ENCODE results near the gene FOXJ2.
A peak's percentile ranks its signal among the peaks of the same experiment; 100 is the strongest.
"Not testable (repeated sequence)": the region's sequence is repeated elsewhere in the genome, so short reads cannot be mapped to it uniquely, and the experiment has no call there.

Gene FOXJ2

DNA sequence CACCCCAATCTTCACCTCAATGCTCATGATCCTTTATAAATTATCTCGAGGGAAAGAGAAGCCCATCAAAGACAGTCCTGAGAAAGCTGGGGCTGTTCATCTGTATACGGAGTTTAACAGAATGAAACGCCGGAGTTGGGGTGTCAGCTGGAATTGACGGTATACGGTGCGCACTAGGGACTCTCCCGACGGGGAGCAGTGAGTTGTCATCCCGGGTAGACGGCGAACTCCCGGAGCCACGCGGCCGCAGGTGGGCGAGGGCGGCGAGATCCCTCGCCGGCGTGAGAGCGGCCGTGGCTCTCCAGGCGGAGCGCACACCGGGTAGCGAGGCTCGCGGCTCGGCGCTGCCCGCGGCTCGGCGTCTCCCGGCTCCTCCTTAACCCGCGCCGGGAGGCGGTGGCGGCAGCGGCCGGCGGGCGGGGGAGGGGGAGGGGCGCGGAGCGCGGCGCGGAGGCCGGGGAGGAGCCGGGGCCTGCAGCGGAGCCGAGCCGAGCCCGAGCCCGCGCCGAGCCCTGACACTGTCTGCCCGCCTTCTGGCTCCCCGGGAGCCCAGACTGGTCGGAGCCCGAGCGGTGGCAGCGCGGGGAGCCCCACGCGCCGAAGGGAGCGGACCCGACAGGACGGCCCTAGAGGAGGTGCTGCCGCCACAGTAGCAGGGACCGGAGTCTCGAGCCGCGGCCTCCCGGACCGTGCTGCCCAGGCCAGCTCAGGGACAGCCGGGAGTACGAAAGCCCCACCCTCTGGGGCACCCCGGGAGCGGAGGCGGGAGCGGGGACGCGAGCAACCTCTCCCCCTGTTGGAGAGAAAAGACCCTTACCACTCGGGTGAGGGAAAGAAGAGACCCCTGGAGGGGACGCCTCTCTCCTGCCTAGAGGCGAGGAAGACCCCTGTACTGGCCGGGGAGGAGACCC, at the start of gene FOXJ2:
Gene FOXJ2, plus strand, starts transcription at position 475 of the 911 bp plus-strand sequence. CDS start 7,117 bp downstream, outside the sequence.
- peak; percentile 82 for DNase-seq

DNA sequence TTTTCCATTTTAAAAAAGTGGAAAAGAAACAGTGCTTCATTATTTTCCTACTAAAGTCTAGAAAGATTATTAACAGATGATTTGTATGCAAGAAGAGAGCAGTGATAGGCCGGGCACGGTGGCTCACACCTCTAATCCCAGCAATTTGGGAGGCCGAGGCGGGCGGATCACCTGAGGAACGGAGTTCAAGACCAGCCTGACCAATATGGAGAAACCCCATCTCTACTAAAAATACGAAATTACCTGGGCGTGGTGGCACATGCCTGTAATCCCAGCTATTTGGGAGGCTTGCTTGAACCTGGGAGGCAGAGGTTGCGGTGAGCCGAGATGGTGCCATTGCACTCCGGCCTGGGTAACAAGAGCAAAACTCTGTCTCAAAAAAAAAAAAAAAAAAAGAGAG, 49.5 kb upstream of the FOXJ2 start:
- DNase-seq = not testable (repeated sequence)

DNA sequence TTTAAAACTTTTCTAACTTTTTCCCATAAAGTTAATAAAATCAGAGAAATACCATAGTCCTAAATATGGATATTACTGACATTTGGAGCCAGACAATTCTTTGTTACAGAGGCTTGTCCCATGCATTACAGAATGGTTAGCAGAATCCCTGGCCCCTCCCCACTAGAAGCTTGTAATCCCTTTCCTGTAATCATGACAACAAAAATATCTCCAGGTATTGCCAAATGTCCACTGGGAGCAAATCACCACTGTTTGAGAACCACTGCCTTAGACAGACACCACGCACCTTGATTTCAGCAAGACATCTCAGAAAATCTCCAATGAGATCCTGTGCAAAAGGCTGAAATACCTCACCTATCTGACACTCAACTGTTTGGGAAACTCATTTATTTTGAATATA, 49.1 kb upstream of the FOXJ2 start:
- not testable (repeated sequence) for DNase-seq

DNA sequence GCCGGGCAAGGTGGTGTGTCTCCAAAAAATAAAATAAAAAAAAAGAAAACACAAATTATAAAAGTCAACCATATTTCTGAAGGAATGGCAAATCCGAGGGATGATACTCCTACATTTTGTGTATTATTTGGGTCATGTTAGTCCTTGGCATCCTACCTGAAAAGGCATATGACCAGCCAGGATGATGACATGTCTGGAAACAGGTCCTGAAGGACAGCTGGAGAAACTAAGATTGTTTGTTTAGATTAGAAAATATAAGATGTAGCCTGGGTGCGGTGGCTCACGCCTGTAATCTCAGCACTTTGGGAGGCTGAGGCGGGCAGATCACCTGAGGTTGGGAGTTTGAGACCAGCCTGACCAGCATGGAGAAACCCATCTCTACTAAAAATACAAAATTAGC, 47.6 kb upstream of the FOXJ2 start:
- no peak for DNase-seq

DNA sequence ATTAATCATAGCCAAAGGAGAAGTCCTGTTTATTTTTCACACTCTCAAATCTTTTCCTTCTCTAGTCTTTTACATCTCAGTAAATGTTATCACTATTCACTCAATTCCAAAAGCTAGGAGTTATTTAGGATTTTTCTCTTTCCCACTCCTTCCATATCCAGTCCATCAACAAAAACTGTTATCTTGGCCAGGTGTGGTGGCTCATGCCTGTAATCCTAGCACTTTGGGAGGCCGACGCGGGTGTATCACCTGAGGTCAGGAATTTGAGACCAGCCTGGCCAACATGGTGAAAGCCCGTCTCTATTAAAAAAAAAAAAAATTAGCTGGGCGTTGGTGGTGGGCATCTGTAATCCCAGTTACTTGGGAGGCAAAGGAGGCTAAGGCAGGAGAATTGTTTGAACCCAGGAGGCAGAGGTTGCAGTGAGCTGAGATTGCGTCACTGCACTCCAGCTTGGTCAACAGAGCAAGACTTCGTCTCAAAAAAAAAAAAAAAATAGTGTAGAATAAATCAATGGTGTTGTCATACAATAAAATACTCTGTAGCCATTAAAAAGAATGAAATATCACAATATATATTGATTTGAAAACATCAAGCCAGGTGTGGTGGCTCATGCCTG, 46.6 kb upstream of the FOXJ2 start:
- no peak for DNase-seq

DNA sequence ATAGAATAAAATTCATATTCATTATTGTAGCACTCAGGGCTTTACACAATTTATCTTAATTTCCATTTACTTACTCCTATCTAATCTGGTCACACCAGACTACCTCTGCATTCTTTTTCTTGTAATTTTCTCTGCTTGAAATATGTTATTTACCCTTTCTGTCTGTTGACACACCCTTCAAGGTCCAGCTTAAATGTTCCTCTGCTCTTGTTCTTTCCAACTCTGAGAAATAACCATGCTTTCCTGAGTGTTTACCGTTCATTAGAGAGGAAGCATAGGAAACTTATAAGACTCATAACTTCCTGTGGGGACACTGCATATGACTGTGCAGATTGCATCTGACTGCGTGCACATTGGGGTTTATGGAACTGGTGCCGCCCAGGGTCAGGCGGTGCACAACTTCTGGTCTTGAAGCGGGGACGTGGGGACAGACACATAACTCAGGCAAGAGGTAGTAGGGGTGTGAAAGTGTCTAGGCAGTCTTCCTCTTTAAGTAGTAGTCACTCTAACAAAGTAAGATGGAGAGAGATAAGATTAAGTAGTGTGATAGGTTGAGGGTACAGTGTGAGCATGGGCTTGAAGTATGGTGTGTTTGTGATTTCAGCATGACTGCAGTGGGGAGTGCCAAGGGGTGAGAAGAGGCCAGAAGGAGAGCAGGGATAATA, 42.6 kb upstream of the FOXJ2 start:
- no peak for DNase-seq

DNA sequence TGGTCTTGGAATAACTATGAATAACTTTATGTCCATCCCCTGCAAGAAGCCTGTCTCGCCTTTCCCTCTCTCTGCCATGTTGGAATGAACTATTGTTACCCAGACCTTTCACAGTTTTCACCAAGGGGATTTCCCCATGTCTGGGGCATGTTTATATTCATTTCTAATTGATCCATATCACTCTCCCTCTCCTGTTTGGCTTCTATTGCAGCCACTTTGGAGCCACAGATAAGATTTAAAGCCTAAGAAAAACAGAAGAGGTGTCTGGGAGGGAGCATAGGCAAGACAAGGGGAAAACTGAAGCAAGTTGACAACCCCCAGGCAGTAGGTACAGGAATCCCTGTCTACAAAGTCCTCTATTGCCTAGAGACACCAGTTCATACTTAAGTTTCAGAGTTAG, 41.0 kb upstream of the FOXJ2 start:
- DNase-seq = no peak

DNA sequence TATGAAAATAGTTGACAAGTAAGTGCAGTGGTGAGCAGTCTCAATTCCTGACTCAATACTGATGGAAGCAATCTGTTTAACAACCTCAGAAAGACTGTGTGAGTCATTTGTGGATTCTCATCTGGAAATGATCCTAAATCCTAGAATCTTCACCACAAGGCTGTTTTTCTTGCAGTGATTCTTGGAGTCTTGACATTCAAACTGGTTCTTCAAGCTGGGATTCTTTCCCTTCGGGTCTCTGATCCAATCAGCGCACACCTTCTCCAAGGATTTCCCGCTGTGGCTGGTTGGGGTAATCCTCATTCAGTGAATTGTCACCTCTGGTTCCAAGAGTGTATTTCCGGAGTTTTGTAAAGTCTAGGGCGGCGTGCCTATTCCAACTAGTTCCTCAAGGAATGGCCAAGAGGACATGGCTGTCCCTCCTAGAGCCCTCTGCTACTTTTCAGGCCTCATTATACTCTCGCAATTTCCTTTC, 37.7 kb upstream of the FOXJ2 start:
- DNase-seq = no peak

DNA sequence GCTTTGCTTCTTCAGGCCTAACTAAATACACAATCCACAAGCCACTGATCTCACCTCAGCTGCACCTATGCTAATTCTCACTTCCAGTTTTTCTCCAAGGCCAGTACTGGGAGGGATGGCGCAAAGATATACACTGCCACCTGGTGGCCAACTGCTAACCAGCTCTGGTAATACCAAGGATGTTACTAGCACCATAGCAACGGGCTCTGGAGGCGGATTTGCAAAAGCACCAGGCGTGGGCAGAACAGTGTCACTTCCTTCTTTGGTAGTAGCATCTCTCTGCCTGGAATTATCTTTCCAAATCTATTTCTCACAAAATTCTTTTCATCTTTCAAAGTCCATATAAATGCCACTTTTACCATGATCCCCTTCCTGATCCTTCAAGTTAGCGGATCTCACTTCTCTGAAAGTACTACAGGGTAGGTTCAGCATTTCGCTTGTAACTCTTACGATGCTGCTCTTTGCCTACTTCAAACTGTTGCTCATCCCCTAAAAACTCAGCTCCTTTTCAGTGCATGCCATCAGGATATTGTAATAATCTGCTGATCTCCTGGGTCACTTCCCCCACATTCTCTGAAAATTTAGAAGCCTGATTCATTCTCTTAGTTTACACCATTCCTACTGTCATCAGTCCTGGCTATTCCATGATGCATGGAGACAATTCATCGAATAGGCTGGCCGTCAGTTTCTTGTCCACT, 37.1 kb upstream of the FOXJ2 start:
- peak; percentile 70 for DNase-seq

DNA sequence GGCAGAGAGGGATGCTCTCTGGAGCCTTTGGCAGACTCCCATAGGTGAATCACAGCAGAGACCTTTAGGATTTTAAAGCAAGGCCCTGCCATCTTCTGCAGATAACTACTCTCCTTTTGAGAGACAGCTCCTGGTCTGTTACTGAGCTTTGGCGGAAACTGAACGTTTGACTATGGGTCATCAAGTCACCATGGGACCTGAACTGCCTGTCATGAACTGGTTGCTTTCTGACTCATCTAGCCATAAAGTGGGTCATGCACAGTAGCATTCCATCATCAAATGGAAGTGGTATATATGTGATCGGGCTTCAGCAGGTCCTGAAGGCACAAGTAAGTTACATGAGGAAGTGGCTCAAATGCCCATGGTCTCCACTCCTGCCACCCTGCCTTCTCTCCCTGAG, 31.7 kb upstream of the FOXJ2 start:
- DNase-seq = not testable (repeated sequence)

DNA sequence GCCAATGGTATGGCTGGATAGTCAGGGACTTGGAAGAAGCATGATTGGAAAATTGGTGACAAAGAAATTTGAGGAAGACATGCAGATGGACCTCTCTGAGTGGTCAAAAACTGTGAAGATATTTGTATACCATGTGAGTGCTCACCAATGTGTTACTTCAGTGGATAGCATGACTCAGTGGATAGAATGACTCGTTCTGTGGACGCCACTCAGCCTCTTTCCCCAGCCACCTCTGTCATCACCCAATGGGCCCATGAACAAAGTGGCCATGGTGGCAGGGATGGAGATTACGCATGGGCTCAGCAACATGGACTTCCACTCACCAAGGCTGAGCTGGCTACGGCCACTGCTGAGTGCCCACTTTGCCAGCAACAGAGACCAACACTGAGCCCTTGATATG, 31.0 kb upstream of the FOXJ2 start:
- DNase-seq = not testable (repeated sequence)

DNA sequence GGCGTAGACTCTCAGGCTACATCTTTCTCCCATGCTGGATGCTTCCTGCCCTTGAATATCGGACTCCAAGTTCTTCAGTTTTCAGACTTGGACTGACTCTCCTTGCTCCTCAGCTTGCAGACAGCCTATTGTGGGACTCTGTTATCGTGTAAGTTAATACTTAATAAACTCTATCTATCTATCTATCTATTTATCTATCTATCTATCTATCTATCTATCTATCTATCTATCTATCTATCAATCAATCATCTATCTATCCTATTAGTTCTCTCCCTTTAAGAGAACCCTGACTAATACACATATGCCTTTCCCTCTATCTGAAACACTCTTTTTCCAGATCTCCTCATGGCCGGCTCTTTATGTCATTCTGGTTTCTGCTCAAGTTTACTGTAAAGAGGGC, 27.6 kb upstream of the FOXJ2 start:
- not testable (repeated sequence) for DNase-seq

DNA sequence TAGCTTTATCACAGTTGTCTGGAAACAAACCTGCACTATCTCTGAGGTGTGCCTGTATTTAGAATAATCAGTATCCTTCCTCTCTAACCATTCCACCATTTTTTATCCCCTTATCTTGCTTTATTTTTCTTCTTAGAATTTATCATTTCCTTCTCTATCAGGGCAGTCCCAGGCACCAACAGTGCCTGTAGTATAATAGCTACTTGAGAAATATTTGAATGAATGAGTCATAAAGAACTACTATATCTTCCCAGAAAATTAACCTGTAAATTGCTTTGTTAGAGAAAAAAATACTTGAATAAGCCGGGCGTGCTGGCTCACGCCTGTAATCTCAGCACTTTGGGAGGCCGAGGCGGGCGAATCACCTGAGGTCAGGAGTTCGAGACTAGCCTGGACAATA, 21.2 kb upstream of the FOXJ2 start:
- DNase-seq = no peak

DNA sequence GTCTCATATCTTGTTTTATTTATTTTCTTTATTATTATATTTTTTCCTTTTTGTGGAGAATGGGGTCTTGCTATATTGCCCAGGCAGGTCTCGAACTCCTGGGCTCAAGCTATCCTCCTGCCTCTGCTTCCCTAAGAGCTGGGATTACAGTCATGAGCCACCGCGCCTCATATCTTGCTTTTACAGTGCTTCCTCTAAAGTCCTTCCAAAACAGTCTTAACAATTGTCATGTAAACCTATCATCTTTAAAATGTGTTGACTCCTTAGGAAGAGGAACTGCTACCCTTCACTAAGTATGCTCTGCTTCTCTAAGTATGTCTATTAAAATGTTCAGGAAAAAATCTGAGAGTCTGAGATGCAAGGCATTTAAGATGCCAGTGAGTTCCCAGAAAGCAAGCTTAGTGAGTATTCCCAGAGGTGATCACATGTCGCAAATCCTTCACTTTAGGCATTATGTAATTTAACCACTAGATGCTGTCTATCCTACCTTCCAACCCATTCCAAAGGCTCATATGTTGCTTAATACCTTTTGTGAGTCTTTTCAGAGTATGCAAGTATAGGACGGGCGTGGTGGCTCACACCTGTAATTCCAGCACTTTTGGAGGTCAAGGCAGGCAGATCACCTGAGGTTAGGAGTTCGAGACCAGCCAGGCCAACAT, 19.7 kb upstream of the FOXJ2 start:
- DNase-seq = no peak

DNA sequence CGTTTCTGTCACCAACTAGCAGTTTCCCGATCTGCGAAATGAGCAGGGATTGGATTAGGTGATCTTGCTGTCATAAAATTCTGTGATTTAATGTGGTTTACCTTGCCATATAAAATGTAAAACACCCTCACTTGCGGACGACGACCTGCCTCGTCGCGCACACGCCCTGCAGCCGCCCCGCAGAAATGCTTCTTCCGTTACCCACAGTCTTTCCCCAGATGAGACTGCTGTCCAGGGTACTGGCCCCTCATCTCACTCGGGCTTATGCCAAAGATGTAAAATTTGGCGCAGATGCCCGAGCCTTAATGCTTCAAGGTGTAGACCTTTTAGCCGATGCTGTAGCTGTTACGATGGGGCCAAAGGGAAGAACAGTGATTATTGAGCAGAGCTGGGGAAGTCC, 17.7 kb upstream of the FOXJ2 start:
- DNase-seq = no peak

DNA sequence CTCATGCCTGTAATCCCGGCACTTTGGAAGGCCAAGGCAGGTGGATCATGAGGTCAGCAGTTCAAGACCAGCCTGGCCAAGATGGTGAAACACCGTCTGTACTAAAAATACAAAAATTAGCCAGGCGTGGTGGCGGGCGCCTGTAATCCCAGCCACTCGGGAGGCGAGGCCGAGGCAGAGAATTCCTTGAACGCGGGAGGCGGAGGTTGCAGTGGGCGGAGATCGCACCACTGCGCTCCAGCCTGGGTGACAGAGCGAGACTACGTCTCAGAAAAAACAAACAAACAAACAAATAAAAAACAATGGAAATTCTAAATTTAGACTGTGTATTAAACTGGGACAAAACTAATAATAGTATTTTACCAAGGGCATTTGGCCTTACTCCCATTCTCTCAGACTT, 14.3 kb upstream of the FOXJ2 start:
- not testable (repeated sequence) for DNase-seq

DNA sequence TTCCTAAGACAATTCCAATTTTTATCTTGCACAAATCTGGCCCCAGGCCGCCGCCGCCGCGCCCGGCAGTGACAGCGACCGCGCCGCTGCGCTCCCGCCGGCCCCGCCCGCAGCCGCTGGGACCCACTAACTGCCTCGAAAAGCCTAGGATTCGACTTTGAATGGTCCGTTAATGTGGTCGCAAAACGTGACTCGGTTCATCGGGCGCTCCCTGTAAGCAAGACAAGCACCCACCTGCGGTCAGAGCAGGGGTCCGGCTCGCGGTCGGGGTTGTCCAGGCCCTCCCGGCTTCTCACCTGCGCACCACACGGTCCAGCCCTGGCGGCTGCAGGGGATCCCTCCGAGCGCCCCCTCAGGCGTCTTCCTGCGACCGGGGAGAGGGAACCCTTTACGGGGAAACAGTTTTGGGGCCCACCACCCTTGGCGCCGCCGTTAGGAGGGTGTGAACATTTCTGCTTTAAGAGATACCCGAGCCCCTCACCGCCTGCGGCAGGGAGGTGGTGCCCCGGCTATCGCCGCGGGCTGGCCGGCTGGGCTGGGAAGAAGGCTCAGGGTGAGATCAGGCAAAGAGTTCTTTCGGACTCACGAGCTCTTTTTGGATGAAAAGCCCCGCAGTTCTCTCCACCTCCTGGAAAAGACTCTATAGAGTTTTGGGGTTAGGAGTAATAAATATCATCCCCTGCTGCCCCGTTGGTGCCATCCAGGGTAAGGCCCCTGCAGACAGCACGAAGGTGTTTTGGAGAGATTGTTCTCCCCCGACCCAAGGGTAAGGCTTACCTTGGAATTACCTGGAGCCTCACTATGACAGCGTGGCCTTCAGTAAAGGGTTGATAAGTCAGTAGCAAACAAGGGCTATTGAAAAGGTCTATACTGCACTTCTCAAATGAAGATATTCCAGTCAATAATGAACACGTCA, 13.6 kb upstream of the FOXJ2 start:
- DNase-seq = peak; percentile 23

DNA sequence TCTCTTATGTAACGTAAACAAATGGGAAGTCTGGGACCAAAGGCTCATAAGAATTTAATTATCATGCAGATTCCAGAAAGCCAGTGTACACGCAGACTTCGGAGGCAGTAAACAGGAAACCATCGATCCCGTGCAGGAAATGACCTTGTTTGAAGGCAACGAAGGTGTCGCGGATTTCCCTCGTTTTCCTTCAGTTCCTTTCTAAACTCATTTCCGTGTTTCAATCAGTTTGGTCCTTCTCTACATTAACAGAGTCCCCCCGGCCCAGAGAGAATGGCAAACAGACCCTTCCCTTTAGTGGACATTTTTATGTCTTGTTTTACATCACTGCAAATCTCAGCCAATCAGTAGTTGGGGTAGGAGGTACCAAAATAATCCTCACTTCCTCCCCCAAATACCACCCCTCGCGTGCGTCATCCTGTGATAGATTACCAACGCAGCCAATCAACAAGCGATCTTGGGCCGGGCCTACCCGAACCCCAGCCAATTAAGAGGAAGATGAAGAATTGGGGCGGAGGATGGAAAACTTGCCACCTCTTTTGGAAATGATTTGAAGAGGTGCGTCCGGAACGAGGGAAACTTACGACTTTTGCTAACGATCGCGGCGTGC, 6.1 kb upstream of the FOXJ2 start:
- DNase-seq = peak; percentile 99

DNA sequence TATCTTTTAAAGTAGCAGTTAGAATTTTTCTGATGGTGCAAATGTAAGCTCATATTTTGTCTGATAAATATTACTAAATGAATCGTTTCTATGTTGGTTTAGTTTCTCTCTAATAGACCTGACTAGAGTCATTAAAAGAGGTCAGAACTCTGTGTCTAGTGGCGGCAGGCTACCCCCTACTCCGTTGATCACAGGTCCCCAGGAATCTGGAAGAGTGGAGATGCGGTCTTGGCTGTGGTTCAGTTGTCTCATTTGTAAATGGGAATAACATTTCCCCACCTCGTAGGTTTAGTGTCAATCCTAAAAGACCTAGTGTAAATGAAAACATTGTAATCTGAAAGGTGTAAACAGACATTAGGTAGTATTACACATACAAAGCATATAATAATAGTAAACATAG, 4.7 kb upstream of the FOXJ2 start:
- no peak for DNase-seq

DNA sequence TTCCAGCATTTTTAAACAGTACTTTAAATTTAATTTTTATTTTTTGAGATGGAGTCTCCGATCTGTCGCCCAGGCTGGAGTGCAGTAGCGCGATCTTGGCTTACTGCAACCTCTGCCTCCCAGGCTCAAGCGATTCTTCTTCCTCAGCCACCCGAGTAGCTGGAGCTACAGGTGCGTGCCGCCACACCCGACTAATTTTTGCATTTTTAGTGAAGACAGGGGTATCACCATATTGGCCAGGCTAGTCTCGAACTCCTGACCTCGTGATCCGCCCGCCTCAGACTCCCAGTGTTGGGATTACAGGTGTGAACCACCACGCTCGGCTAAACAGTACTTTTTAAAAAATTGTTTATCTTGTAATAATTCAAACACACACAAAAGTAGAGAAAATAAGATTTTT, 4.2 kb upstream of the FOXJ2 start:
- DNase-seq = no peak

DNA sequence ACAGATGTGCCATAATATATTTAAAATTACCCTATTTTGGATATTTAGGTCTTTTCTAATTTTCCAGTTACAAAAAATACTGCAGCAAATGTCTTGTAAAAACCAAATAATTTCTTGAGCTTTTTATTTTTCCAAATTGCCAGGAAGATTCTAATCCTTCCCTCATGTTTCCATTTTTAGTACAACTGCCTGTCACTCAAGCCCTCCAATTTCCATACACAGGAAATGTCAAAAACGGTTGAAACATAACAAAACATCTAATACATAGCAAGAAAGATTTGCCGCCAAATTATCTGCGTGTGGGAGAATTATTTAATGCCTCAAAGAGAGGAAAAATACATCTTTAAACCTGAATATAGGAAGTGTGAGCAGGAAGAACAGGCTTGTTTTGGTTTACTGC, 2.3 kb upstream of the FOXJ2 start:
- no peak for DNase-seq

Measured in NCI-H146 (cell line).